Fibroblast of the aortic adventitia (primary cell): ENCODE measurements around the gene PID1. TPM values are rescaled to one million over a fixed set of nuclear protein-coding genes. Genes with fewer than 3 reads are reported as not detected.

Experiments
- DNase-seq: peaks from one replicate; pipeline ENCODE4 v3.0.0-alpha.2; 2010; ENCODE audit warnings: low read depth
- H3K4me3 ChIP-seq: 2 replicates; pipeline ENCODE4 v1.5.1; 2011; ENCODE audit warnings: low read depth, mild to moderate bottlenecking, control low read depth, low read length, moderate library complexity
- CTCF ChIP-seq: IDR thresholded peaks from 2 replicates; pipeline ENCODE4 v1.5.1; 2011; ENCODE audit warnings: mild to moderate bottlenecking, low read length, control low read depth, inconsistent platforms; ENCODE audit not compliant: insufficient read depth
- total RNA-seq: library from RNA; depleted of rRNA; stranded (reverse); fragments of >200 nt; gene quantifications from 2 replicates; pipeline ENCODE4 v1.2.3, GENCODE V29; 2012; ENCODE audit warnings: low replicate concordance

Gene PID1
- total RNA-seq, 1 donor = 13.0 TPM

- DNase-seq = peak; percentile 27
- no peak for TF ChIP-seq CTCF
- H3K4me3 ChIP-seq = no peak overlapping the region
Observed at GRCh38 chr2:229044581-229044980, 226.5 kb downstream of the PID1 start.

- no peak for DNase-seq
- no peak for TF ChIP-seq CTCF
- H3K4me3 ChIP-seq = no peak overlapping the region
Observed at GRCh38 chr2:229043681-229044080, 227.4 kb downstream of the PID1 start.

GRCh38 chr2:229042349-229042748 lies 228.7 kb downstream of the PID1 start:
- TF ChIP-seq CTCF = no peak
- no peak for DNase-seq
- no peak overlapping the region for H3K4me3 ChIP-seq

GRCh38 chr2:229041691-229042090 lies 229.4 kb downstream of the PID1 start:
- no peak overlapping the region for H3K4me3 ChIP-seq
- no peak for DNase-seq
- no peak for TF ChIP-seq CTCF

- DNase-seq = no peak
- TF ChIP-seq CTCF = no peak
- no peak overlapping the region for H3K4me3 ChIP-seq
Observed at GRCh38 chr2:229037621-229038020, 233.5 kb downstream of the PID1 start.

GRCh38 chr2:229033816-229034215 lies 237.3 kb downstream of the PID1 start:
- no peak for DNase-seq
- no peak overlapping the region for H3K4me3 ChIP-seq
- no peak for TF ChIP-seq CTCF

- no peak for TF ChIP-seq CTCF
- no peak for DNase-seq
- no peak overlapping the region for H3K4me3 ChIP-seq
Observed at GRCh38 chr2:229032608-229033234, 238.4 kb downstream of the PID1 start.
